Measurements from ENCODE around the gene CYP2S1.

The CYP2S1 gene

GRCh38 chr19:41195675-41196497, 2.9 kb downstream of the CYP2S1 start:
- DNase-seq = no peak

GRCh38 chr19:41198559-41198958, 5.5 kb downstream of the CYP2S1 start:
- no peak for DNase-seq

- DNase-seq = no peak
Observed at GRCh38 chr19:41203371-41203770, 10.4 kb downstream of the CYP2S1 start.

GRCh38 chr19:41204338-41204737, 11.3 kb downstream of the CYP2S1 start:
- peak; percentile 49 for DNase-seq

- no peak for DNase-seq
Observed at GRCh38 chr19:41205995-41206394, 13.0 kb downstream of the CYP2S1 start.

- no peak for DNase-seq
Observed at GRCh38 chr19:41206456-41206855, 13.4 kb downstream of the CYP2S1 start.

GRCh38 chr19:41206926-41207750, 14.1 kb downstream of the CYP2S1 start:
- DNase-seq = no peak

GRCh38 chr19:41214161-41214560, 21.1 kb downstream of the CYP2S1 start:
- DNase-seq = no peak

- no peak for DNase-seq
Observed at GRCh38 chr19:41217741-41218140, 24.7 kb downstream of the CYP2S1 start.

GRCh38 chr19:41218249-41218614, 25.2 kb downstream of the CYP2S1 start:
- no peak for DNase-seq

GRCh38 chr19:41218615-41219507, 25.8 kb downstream of the CYP2S1 start, which contains the start of gene AXL:
Gene AXL (plus strand): TSS chr19:41219223. CDS start chr19:41219393, 170 bp downstream.
- DNase-seq = no peak

- no peak for DNase-seq
Observed at GRCh38 chr19:41219924-41220567, 27.0 kb downstream of the CYP2S1 start.

GRCh38 chr19:41220811-41221210, 27.8 kb downstream of the CYP2S1 start:
- DNase-seq = no peak

GRCh38 chr19:41221514-41222205, 28.6 kb downstream of the CYP2S1 start:
- DNase-seq = no peak

- DNase-seq = no peak
Observed at GRCh38 chr19:41222240-41222639, 29.2 kb downstream of the CYP2S1 start.

- no peak for DNase-seq
Observed at GRCh38 chr19:41223431-41224234, 30.6 kb downstream of the CYP2S1 start.

GRCh38 chr19:41224632-41225031, 31.6 kb downstream of the CYP2S1 start:
- no peak for DNase-seq

GRCh38 chr19:41225238-41226052, 32.4 kb downstream of the CYP2S1 start:
- DNase-seq = no peak

- no peak for DNase-seq
Observed at GRCh38 chr19:41226053-41226873, 33.2 kb downstream of the CYP2S1 start.

Data from NCI-H1694 treated with DMSO at 0.1 percent for 48 hours (cell line).